ENCODE measurements around the gene TINAGL1. TPM values are rescaled to one million over a fixed set of nuclear protein-coding genes. Genes with fewer than 3 reads are reported as not detected.

The TINAGL1 gene
- polyA plus RNA-seq, 2 of the 4 experiments (the other 2 are of a cell fraction): 0.22 to 0.88 TPM

GRCh38 chr1:31548907-31549808, 27.2 kb upstream of the TINAGL1 start:
- WGBS (ENCODE audit: missing lambda C conversion rate): 0% methylated on average over 23 of the region's 24 CpGs
- H3K27ac ChIP-seq: peak overlapping the region; percentile 83 to 93
- CTCF ChIA-PET: interaction anchor here (0.5 to 4.1 kb wide), 71 partner anchors 8 to 1247 kb away, joined by 3 to 68 read pairs (median 4); no protein-coding TSS in a partner anchor
- no peak for FAIRE-seq
- no peaks in the 10 kb centered on the region for H3K9me3 ChIP-seq
- POLR2A ChIA-PET: interaction anchor here (0.9 to 1.1 kb wide), 4 partner anchors 69 to 253 kb away, joined by 3 to 5 read pairs (median 4); partner anchors contain the start of genes SNRNP40 and ZCCHC17
- H3K4me1 ChIP-seq: peaks cover 14% of the 10 kb centered on the region
- peak overlapping the region; percentile 89 for H3K4me2 ChIP-seq
- peak; percentile 93 to 94 for ATAC-seq
- no peak for TF ChIP-seq RNF2 (IDR thresholded peaks at IDR 0.05; ENCODE audit: borderline replicate concordance, low read depth)
- peak; percentile 64; the same call in 1 of the 2 replicates for TF ChIP-seq MAX (IDR thresholded peaks at IDR 0.05)
- TF ChIP-seq E2F6 (IDR thresholded peaks at IDR 0.05; ENCODE audit: borderline replicate concordance, low read depth): peak; percentile 47; the same call in 1 of the 2 replicates
- TF ChIP-seq HES2 (IDR thresholded peaks at IDR 0.05): no peak
- no peak for TF ChIP-seq MYC (IDR thresholded peaks at IDR 0.05; ENCODE audit: borderline replicate concordance, low read length)
- no peak for TF ChIP-seq CBX2 (IDR thresholded peaks at IDR 0.05; ENCODE audit: borderline replicate concordance, low read depth)
- peak; percentile 57; the same call in 1 of the 2 replicates for TF ChIP-seq GATA3 (IDR thresholded peaks at IDR 0.05; ENCODE audit: borderline replicate concordance)
- no peak for TF ChIP-seq HDAC2 (IDR thresholded peaks at IDR 0.05)
- peak; percentile 92 for TF ChIP-seq CTCF (IDR thresholded peaks at IDR 0.05)
- TF ChIP-seq SMC3 (IDR thresholded peaks at IDR 0.05): peak; percentile 79
- TF ChIP-seq REST (IDR thresholded peaks at IDR 0.05): no peak
- peak; percentile 90 to 93 for TF ChIP-seq RAD21 (conservative IDR thresholded peaks at IDR 0.05 in 1 of 2, IDR thresholded peaks at IDR 0.05 in 1 of 2)
- no peak for TF ChIP-seq JUNB (IDR thresholded peaks at IDR 0.05)
- TF ChIP-seq EP300 (IDR thresholded peaks at IDR 0.05): no peak
- no peak for TF ChIP-seq EHMT2 (IDR thresholded peaks at IDR 0.05; ENCODE audit: low read depth)
- no peak for TF ChIP-seq BCL3 (IDR thresholded peaks at IDR 0.05)
- TF ChIP-seq FOXS1 (CRISPR knock-in tag; IDR thresholded peaks at IDR 0.05): no peak
- peak; percentile 74 to 84 for DNase-seq (ENCODE audit: low read depth in 1 of 2, low spot score in 1 of 2)
- H3K4me3 ChIP-seq: peak overlapping the region; percentile 45
